Right ventricle myocardium inferior (tissue), 1 donor: ENCODE results near the gene ARHGAP15. TPM values are rescaled to one million over a fixed set of nuclear protein-coding genes. Genes with fewer than 3 reads are reported as not detected.

Source experiments
- ATAC-seq: fragments of 200-7000 bp; cut with Tn5 transposase; one replicate; pipeline ENCODE4 v1.9.1; 2020; ENCODE audit warnings: mild to moderate bottlenecking, moderate library complexity
- DNase-seq: peaks from one replicate; pipeline ENCODE4 v3.0.0; 2021; ENCODE audit errors: missing footprints
- intact Hi-C: fragments of 100-400 bp; cut with DNase I; formaldehyde crosslinking; loops from one replicate; pipeline ENCODE4 v1.11.0; 2022
- total RNA-seq: library from RNA; stranded (reverse); fragmentation: NEBNext Ultra II Directional; extraction: Animal tissue kit (Norgen Biotek cat#: 25700); gene quantifications from one replicate; pipeline ENCODE4 v1.2.1, GENCODE V29; 2021
- donor health status: DM: no; HTN: yes; CAD: no; lungs with severe emphysema.

The ARHGAP15 gene
- total RNA-seq, 1 donor from 2014 or later, result 4.2 TPM

DNA sequence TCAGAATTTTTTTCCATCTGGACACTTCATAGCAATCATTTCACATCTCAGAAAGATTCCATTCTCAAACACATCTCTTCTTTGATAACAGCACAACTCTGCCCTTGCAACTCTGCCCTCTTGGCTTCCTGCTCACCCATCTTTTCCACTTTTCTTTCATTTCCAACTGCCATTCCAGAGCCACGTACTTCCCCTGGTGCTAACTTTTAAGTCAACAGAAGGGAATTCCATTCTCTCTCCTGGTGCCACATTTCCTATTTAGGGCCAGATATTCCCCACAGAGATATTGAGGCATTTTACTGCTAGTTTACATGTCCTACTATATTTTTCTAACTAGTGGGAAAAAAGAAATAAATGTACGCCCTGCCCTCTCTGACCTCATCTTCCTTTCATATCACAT, 590.2 kb downstream of the ARHGAP15 start:
- DNase-seq (no peak), ATAC-seq (no peak)
- intact Hi-C loops, result loop anchor here (10.0 kb wide), 1 partner anchor 195 kb away; no protein-coding TSS in a partner anchor

- ATAC-seq (no peak), DNase-seq (no peak)
- intact Hi-C loops, result no loop called here
These were observed 591.0 kb downstream of the ARHGAP15 start for GRCh38 chr2:143720095-143720664.

- intact Hi-C loops, result no loop called here
- ATAC-seq (no peak), DNase-seq (no peak)
These were observed 596.2 kb downstream of the ARHGAP15 start for GRCh38 chr2:143725400-143725799.

- intact Hi-C loops, result no loop called here
- ATAC-seq (no peak), DNase-seq (no peak)
These were observed 597.1 kb downstream of the ARHGAP15 start for GRCh38 chr2:143726151-143726845.

- intact Hi-C loops, result no loop called here
- ATAC-seq, result no peak
These were observed 599.3 kb downstream of the ARHGAP15 start for GRCh38 chr2:143728498-143728897.

DNA sequence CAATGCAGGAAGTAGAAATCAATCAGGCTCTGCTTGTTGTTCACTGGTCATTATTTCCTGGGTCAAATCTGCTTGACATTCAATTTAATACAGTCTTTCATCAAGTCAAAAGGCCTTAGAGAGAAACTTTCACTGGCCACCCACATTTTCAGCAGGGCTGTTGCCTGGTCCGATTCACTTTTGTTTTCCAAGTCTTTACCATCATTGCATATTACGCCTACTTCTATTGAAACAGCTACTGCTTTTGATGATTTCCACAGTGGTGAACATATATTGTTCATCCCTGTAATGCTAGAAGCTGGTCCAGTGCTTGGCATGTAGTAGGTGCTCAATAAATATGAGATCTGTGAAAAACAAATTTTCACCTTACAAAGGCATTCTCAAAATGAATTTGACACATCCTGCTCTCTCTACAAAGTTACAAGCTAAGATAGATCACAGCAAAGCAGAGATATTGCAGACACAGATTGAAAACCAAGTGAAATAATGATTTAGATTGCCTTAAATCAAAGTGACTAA, 600.1 kb downstream of the ARHGAP15 start:
- DNase-seq (no peak), ATAC-seq (no peak)
- intact Hi-C loops, result no loop called here

More at GRCh38 chr2:143728498-143728897, 599.3 kb downstream of the ARHGAP15 start:
- DNase-seq, result no peak

- ATAC-seq (no peak), DNase-seq (no peak)
- intact Hi-C loops, result no loop called here
These were observed 601.1 kb downstream of the ARHGAP15 start for GRCh38 chr2:143730155-143730952.

GRCh38 chr2:143730953-143731260, 601.7 kb downstream of the ARHGAP15 start:
- intact Hi-C loops, result no loop called here
- DNase-seq (no peak), ATAC-seq (no peak)

GRCh38 chr2:143732076-143732475, 602.9 kb downstream of the ARHGAP15 start:
- no peak for ATAC-seq
- DNase-seq, result no peak
- intact Hi-C loops, result no loop called here

DNA sequence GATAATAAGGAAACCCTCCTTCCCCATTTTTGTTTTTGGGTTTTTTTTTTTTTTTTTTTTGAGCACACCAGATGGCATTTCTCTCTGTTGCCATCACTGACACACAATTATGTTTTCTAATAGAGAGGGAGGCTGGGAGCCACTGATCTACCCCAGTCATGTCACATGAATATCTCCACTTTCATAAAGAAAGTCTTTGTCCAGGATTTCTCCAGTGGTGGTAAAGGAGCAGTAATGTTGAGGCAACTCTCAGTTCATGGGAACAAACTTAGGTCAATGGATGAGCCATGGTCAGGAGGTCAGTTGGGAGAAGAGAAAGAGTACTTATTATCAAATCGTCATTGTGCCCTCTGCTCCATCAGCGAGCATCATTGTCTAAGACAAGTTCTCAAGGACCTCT, 603.7 kb downstream of the ARHGAP15 start:
- intact Hi-C loops, result no loop called here
- DNase-seq, result no peak
- no peak for ATAC-seq

DNA sequence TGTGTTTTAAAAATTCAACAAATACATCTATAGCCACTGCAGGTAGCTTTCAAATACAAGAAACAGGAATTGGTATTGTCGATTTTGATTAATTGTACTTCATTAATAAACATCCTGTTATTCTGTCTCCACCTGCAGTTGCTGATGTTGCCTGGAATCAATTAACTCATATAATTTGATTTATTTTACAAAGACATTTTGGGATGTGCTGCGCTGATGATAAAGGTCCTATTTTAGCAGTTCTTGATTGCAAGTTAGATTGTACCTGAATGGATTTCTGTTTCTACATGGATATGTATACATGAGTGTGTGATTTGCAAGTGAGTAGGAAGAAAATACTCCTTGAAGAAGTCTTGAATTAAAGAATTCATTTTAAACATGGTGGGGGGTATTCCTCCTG, 605.3 kb downstream of the ARHGAP15 start:
- intact Hi-C loops, result no loop called here
- ATAC-seq, result no peak
- no peak for DNase-seq

DNA sequence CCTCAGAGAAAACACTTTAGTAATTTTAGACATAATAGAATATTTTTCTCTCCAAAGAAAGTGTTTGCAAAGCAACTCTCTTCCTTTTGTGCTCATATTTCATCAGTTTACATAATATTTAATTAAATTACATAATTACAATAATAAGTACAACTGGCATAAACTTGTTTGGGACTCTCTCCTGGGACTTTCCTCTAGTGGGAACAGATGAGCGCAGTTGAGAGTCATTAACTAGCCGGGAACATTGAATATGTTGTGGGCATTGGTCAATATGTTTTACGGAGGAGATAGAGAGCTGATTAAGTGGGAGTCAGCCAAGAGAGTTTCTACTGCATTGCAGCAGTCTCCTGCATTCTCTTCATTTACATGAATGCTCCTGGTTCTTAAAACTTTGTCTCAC, 607.7 kb downstream of the ARHGAP15 start:
- intact Hi-C loops, result no loop called here
- DNase-seq (no peak), ATAC-seq (no peak)

- DNase-seq, result no peak
- intact Hi-C loops, result no loop called here
- ATAC-seq, result no peak
These were observed 611.2 kb downstream of the ARHGAP15 start for GRCh38 chr2:143740431-143740830.

DNA sequence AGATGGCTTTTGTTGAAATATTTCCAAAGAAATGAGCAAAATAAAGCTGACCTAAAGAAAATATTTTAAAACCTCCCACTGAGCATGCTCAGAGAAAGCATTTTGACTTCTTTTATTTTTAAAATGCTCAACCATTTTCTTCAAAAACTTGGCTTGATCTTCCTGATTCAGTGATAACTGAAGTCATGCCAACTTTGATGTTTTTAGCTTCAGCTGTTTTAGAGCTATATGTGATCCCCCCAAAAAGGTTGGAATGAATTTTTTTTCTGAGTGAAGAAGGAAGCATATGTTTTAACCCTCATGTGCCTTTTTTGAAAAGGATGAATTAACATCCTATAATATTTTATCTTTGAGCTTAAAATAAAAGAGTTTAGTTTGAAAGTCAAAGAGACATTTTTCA, 612.0 kb downstream of the ARHGAP15 start:
- ATAC-seq (no peak), DNase-seq (no peak)
- intact Hi-C loops, result no loop called here

DNA sequence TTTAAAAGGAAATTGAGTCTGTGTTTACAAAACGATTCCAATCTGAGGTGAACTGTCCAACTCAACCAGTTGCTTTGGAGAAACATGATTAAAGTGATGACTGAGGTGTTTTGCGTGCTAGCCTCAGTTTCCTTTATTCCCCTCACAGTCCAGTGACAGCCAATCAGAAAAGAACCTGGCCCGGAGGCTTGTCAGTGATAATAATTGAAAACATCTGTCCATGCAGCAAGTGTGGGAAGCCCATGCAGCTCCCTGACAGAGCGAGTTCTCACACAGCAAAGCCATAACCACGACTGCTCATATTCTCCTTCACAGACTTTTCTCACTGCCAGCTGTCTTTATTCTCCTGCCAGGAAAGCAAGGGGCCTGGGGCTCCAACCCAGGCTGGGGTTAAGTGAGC, 613.4 kb downstream of the ARHGAP15 start:
- DNase-seq (no peak), ATAC-seq (no peak)
- intact Hi-C loops, result no loop called here

- no peak for DNase-seq
- intact Hi-C loops, result no loop called here
- no peak for ATAC-seq
These were observed 614.9 kb downstream of the ARHGAP15 start for GRCh38 chr2:143744114-143744513.

DNA sequence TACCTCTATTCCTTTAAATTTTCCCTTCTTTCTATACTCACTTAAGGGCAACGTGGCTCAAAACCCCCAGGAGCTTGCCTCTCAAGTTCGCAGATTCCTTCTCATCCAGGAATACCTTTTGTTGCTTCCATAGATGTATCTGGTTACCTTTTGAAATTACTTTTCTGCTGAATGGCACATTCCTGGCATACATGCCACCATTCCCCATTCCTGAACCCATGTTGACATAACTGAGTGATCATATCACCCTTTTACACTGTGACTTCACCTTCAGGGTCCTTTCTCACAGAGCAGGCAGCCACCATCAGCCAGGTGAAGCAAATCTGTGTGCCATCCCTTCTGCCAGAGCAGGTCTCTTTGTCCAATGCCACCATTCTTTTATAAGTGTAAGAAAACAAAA, 615.8 kb downstream of the ARHGAP15 start:
- intact Hi-C loops, result no loop called here
- DNase-seq (no peak), ATAC-seq (no peak)

DNA sequence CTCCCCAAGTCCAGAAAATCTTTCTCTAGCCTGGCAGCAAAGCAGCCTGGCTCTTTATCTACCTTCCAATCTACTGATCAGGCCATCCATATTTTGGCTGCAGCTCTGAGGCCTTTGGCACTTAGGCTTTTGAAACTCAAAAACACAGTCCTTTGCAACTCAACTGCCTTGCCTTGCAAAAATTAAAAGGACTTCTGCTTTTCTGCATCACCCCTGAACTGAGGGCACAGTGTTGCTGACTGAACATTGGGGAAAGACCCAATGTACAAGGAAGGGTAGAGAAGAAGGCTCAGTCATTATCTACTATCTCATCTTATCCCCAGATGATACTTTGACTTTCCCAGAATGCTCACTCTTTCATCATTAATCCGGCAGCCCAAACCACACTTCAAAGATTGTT, 625.5 kb downstream of the ARHGAP15 start:
- intact Hi-C loops, result no loop called here
- ATAC-seq, result no peak

DNA sequence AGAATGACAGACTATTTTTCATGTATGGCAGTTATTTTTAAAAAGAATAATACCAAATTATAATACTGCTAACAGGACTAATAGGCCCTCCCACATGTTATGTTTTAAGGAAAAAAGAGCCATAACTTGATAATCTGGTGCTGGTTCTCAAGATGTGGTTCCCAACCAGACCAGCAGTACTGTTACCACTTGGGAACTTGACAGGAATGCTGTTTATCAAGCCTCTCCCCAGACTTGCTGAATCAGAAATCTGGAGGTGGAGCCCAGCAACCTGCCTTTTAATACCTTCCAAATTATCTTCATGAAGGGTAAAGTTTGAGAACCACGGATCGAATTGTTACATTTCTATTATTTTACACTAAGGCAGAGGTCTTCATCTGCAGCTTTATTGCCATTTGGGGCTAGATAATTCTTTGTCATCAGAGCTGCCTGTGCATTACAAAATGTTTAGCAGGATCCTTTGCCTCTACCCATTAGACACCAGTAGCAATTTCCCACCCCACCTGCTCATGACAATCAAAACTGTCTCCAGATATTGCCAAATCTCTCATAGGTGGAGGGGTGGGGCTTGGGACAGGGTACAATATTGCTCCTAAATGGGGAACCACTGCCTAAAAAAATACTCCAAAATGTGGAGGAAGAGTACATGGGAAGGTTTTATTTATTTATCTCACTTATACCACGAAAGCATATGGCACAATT, 629.6 kb downstream of the ARHGAP15 start:
- intact Hi-C loops, result no loop called here
- ATAC-seq, result no peak
- DNase-seq, result no peak

More for the DNA sequence above, 625.5 kb downstream of the ARHGAP15 start:
- DNase-seq, result no peak
